ENCODE results near the gene RIPOR2.

Gene RIPOR2

GRCh38 chr6:24788031-24788665 is 147.6 kb downstream of the RIPOR2 start:
- peak; percentile 29 for DNase-seq
- in situ Hi-C loops (cut with HindIII; ENCODE audit: low pct_ligation_motif_present, low sequenced_read_pairs): no loop called here
- Histone ChIP-seq H3K36me3 (replicated peaks) (peaks cover 5% of the 10 kb centered on the region), H3K27ac (no peak overlapping the region), H3K4me3 (ENCODE audit: low read depth, low read length) (no peak overlapping the region), H3K27me3 (replicated peaks) (no peaks in the 10 kb centered on the region)
- TF ChIP-seq CTCF (IDR thresholded peaks at IDR 0.05; ENCODE audit: low read depth, low read length, missing control alignments): no peak

GRCh38 chr6:24780206-24780605 is 155.6 kb downstream of the RIPOR2 start:
- Histone ChIP-seq H3K27ac (no peak overlapping the region), H3K27me3 (replicated peaks) (no peaks in the 10 kb centered on the region), H3K36me3 (replicated peaks) (peaks cover 10% of the 10 kb centered on the region), H3K4me3 (ENCODE audit: low read depth, low read length) (no peak overlapping the region)
- no peak for DNase-seq
- in situ Hi-C loops (cut with HindIII; ENCODE audit: low pct_ligation_motif_present, low sequenced_read_pairs): no loop called here
- no peak for TF ChIP-seq CTCF (IDR thresholded peaks at IDR 0.05; ENCODE audit: low read depth, low read length, missing control alignments)

DNA sequence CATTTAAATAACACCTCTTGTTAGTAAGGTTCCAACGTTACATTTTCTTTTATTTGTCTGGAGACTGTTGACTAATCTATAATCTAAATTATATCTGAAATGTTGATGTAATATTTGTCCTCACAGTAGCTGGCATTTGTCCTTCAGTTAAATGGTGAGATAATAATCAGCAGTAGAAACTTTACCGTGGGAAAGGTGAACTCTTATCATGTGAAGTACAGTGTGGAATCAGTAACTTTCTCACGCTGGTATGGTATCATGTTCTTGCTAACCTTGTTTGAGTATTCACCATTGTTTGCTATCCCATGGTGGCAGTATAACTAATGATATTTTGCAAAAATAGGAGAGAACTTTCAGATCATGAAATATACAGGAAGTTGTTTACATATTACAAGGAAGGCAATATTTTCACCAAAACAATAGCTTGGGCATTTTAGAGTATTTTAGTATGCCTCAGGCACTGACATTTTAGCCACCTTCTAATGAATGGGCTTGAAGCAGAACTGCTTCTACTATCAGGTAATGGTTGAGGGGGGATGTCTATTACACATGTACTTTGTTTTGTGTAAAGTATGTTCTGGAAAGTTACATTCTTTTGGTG is 156.2 kb downstream of the RIPOR2 start:
- Histone ChIP-seq H3K36me3 (replicated peaks) (peaks cover 9% of the 10 kb centered on the region), H3K4me3 (ENCODE audit: low read depth, low read length) (no peak overlapping the region), H3K27me3 (replicated peaks) (no peaks in the 10 kb centered on the region), H3K27ac (peak overlapping the region; percentile 45)
- in situ Hi-C loops (cut with HindIII; ENCODE audit: low pct_ligation_motif_present, low sequenced_read_pairs): no loop called here
- DNase-seq: no peak
- TF ChIP-seq CTCF (IDR thresholded peaks at IDR 0.05; ENCODE audit: low read depth, low read length, missing control alignments): no peak

GRCh38 chr6:24778878-24779277 is 156.9 kb downstream of the RIPOR2 start:
- Histone ChIP-seq H3K27ac (no peak overlapping the region), H3K27me3 (replicated peaks) (no peaks in the 10 kb centered on the region), H3K4me3 (ENCODE audit: low read depth, low read length) (no peak overlapping the region), H3K36me3 (replicated peaks) (peaks cover 5% of the 10 kb centered on the region)
- in situ Hi-C loops (cut with HindIII; ENCODE audit: low pct_ligation_motif_present, low sequenced_read_pairs): no loop called here
- TF ChIP-seq CTCF (IDR thresholded peaks at IDR 0.05; ENCODE audit: low read depth, low read length, missing control alignments): no peak
- no peak for DNase-seq

GRCh38 chr6:24778121-24778520 is 157.6 kb downstream of the RIPOR2 start:
- Histone ChIP-seq H3K4me3 (ENCODE audit: low read depth, low read length) (no peak overlapping the region), H3K27me3 (replicated peaks) (no peaks in the 10 kb centered on the region), H3K27ac (no peak overlapping the region), H3K36me3 (replicated peaks) (peaks cover 5% of the 10 kb centered on the region)
- TF ChIP-seq CTCF (IDR thresholded peaks at IDR 0.05; ENCODE audit: low read depth, low read length, missing control alignments): no peak
- in situ Hi-C loops (cut with HindIII; ENCODE audit: low pct_ligation_motif_present, low sequenced_read_pairs): no loop called here
- no peak for DNase-seq

DNA sequence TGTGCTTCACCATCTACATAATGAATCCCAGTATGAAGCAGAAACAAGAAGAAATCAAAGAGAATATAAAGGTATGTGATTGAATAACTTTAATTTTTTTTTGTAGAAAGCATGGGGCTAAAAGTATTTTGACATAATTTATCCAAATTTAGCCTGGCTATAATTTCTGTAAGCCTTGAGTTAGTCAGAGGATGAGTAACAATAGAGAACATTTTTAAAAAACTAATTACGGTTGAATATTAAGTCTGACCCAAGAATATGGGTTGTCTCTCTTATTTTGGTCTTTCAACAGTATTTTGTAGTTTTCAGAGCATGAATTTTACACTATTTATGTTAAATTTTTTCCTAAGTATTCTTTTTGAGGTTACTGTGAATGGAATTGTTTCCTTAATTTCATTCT is 158.5 kb downstream of the RIPOR2 start:
- peaks cover 2% of the 10 kb centered on the region for H3K36me3 ChIP-seq (replicated peaks)
- in situ Hi-C loops (cut with HindIII; ENCODE audit: low pct_ligation_motif_present, low sequenced_read_pairs): no loop called here
- no peak for DNase-seq
- H3K27me3 ChIP-seq (replicated peaks): no peaks in the 10 kb centered on the region
- TF ChIP-seq CTCF (IDR thresholded peaks at IDR 0.05; ENCODE audit: low read depth, low read length, missing control alignments): no peak
- no peak overlapping the region for H3K27ac ChIP-seq
- no peak overlapping the region for H3K4me3 ChIP-seq (ENCODE audit: low read depth, low read length)
